Endodermal cell (in vitro differentiated cells): ENCODE results near the gene ANKRD12. TPM values are rescaled to one million over a fixed set of nuclear protein-coding genes. Genes with fewer than 3 reads are reported as not detected.
A peak's percentile ranks its signal among the peaks of the same experiment; 100 is the strongest.

Source experiments
- DNase-seq: peaks from one replicate; pipeline ENCODE4 v3.0.0-alpha.2; 2017
- H3K27ac ChIP-seq: 2 replicates; pipeline ENCODE4 v1.5.1; 2013; ENCODE audit warnings: mild to moderate bottlenecking, low read depth, low read length, moderate library complexity
- H3K27me3 ChIP-seq: 2 replicates; pipeline ENCODE4 v1.6.1; 2013; ENCODE audit warnings: mild to moderate bottlenecking, low read length, moderate library complexity; ENCODE audit not compliant: insufficient read depth, control insufficient read depth, poor library complexity, severe bottlenecking
- H3K36me3 ChIP-seq: 2 replicates; pipeline ENCODE4 v1.7.0; 2013; ENCODE audit warnings: mild to moderate bottlenecking, low read length, moderate library complexity; ENCODE audit not compliant: control insufficient read depth, insufficient read depth
- H3K4me1 ChIP-seq: one replicate; pipeline ENCODE4 v1.7.0; 2013; ENCODE audit warnings: low read length; ENCODE audit not compliant: control insufficient read depth, insufficient read depth
- H3K4me3 ChIP-seq: 2 replicates; pipeline ENCODE4 v1.5.1; 2013; ENCODE audit warnings: mild to moderate bottlenecking, low read length, moderate library complexity
- H3K9ac ChIP-seq: 2 replicates; pipeline ENCODE4 v1.6.1; 2013; ENCODE audit warnings: mild to moderate bottlenecking, low read length, moderate library complexity; ENCODE audit not compliant: poor library complexity, severe bottlenecking; ENCODE audit errors: extremely low read depth
- H3K9me3 ChIP-seq: 2 replicates; pipeline ENCODE4 v1.6.1; 2013; ENCODE audit warnings: mild to moderate bottlenecking, low read length, moderate library complexity; ENCODE audit not compliant: control insufficient read depth
- H3K27ac Mint-ChIP-seq: 2 replicates; pipeline ENCODE4 v1.8.0; 2020; ENCODE audit warnings: mixed read lengths
- H3K27me3 Mint-ChIP-seq: 2 replicates; pipeline ENCODE4 v1.8.0; 2021; ENCODE audit warnings: mild to moderate bottlenecking, mixed read lengths; ENCODE audit not compliant: insufficient read depth
- H3K36me3 Mint-ChIP-seq: 2 replicates; pipeline ENCODE4 v1.8.0; 2020; ENCODE audit warnings: low read depth, mixed read lengths
- H3K4me1 Mint-ChIP-seq: 2 replicates; pipeline ENCODE4 v1.8.0; 2020; ENCODE audit warnings: mixed read lengths
- H3K4me3 Mint-ChIP-seq: 2 replicates; pipeline ENCODE4 v1.8.0; 2020; ENCODE audit warnings: mild to moderate bottlenecking, moderate library complexity, mixed read lengths
- H3K9me3 Mint-ChIP-seq: 2 replicates; pipeline ENCODE4 v1.8.0; 2020; ENCODE audit warnings: mild to moderate bottlenecking, mixed read lengths
- CTCF ChIP-seq: fragments of 200-600 bp; sonication (generic); conservative IDR thresholded peaks from 2 replicates; pipeline ENCODE4 v1.5.0; 2021; ENCODE audit warnings: antibody characterized with exemption, mild to moderate bottlenecking
- WGBS, 2 experiments: methylation state at CpG; one replicate each; pipeline versions ENCODE4 v1.1.5 to v1.1.7; 2013; ENCODE audit warnings: missing lambda C conversion rate in 2 of 2, mixed read lengths in 1 of 2; ENCODE audit not compliant: insufficient coverage in 1 of 2, insufficient read length in 1 of 2; 5-methylcytosine and 5-hydroxymethylcytosine counted together
- total RNA-seq, 2 donors: library from RNA; stranded (reverse); fragmentation: NEBNext Ultra II Directional in 1 of 2; extraction: Animal tissue kit (Norgen Biotek cat#: 25700) in 1 of 2; gene quantifications; 2 replicates in 1 of 2; 3 replicates in 1 of 2; pipeline ENCODE4 v1.2.1, GENCODE V29; 2021

ANKRD12 gene
- total RNA-seq, 2 donors from 2014 or later = 36.0 to 41.6 TPM

- Histone ChIP-seq H3K27me3 (no peaks in the 10 kb centered on the region), H3K4me3 (no peak overlapping the region), H3K9ac (no peak overlapping the region), H3K36me3 (no peaks in the 10 kb centered on the region), H3K27ac (no peak overlapping the region), H3K9me3 (no peaks in the 10 kb centered on the region), H3K4me1 (no peaks in the 10 kb centered on the region)
- Mint-ChIP-seq H3K36me3 (no peaks in the 10 kb centered on the region), H3K4me3 (no peak overlapping the region), H3K9me3 (no peaks in the 10 kb centered on the region), H3K27ac (no peak overlapping the region), H3K27me3 (no peaks in the 10 kb centered on the region), H3K4me1 (peaks cover 7% of the 10 kb centered on the region)
- 100% methylated on average over 1 of the region's 1 CpG; no CpG with 5 or more reads in 1 of the 2 experiments for WGBS, 2 experiments
- peak; percentile 53 for DNase-seq
- peak; percentile 83 for TF ChIP-seq CTCF
Measured at GRCh38 chr18:9147440-9148202, 11.0 kb downstream of the ANKRD12 start.

DNA sequence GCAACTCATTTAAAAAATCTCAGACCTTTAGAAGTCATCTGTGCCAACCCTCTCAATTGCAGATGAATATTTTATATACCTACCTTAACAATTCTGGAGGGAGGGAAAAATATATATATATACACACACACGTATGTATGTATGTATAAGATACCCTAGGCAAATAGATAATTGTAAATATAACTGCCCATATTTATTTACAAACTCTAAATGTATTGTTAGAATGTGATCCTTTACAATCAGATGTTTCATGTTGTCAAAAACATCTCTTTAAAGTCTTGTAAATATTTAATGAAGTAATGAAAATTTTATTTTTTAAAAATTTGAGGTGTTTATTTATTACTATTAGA is 11.6 kb downstream of the ANKRD12 start:
- Histone ChIP-seq H3K4me1 (no peaks in the 10 kb centered on the region), H3K9me3 (no peaks in the 10 kb centered on the region), H3K9ac (no peak overlapping the region), H3K4me3 (no peak overlapping the region), H3K27me3 (no peaks in the 10 kb centered on the region), H3K27ac (no peak overlapping the region), H3K36me3 (no peaks in the 10 kb centered on the region)
- no peaks in the 10 kb centered on the region for H3K9me3 Mint-ChIP-seq
- no peak overlapping the region for H3K4me3 Mint-ChIP-seq
- no peak overlapping the region for H3K27ac Mint-ChIP-seq
- TF ChIP-seq CTCF = peak; percentile 6
- no peaks in the 10 kb centered on the region for H3K36me3 Mint-ChIP-seq
- DNase-seq = no peak
- WGBS, 2 experiments = no CpG with 5 or more reads among the region's 1 CpG
- no peaks in the 10 kb centered on the region for H3K27me3 Mint-ChIP-seq
- peaks cover 7% of the 10 kb centered on the region for H3K4me1 Mint-ChIP-seq

DNA sequence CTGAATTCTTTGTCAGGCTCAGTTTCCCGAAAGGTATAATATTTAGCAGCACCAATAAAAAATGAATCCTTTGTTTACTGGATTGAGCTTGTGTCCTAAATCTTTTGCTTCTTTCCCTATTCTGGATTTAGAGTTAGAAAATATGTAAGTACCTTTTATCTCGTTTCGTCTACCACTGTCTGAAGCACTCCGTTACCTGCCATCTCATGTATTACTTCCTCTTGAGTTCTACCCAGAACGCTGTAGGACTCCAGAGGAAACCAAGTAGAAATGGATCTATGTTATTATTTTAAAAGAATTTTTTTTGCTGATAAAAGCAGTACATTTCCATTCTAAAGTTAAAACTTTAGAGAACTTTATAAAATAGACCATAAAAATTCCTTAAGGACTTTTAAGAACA is 13.5 kb downstream of the ANKRD12 start:
- H3K4me3 Mint-ChIP-seq = no peak overlapping the region
- DNase-seq = no peak
- WGBS, 2 experiments = 91 to 100% methylated on average over 1 to 4 of the region's 5 CpGs
- H3K27me3 Mint-ChIP-seq = no peaks in the 10 kb centered on the region
- no peaks in the 10 kb centered on the region for H3K36me3 Mint-ChIP-seq
- H3K27me3 ChIP-seq = no peaks in the 10 kb centered on the region
- H3K9ac ChIP-seq = no peak overlapping the region
- no peaks in the 10 kb centered on the region for H3K9me3 ChIP-seq
- H3K36me3 ChIP-seq = no peaks in the 10 kb centered on the region
- no peak overlapping the region for H3K27ac ChIP-seq
- TF ChIP-seq CTCF = no peak
- no peak overlapping the region for H3K4me3 ChIP-seq
- no peak overlapping the region for H3K27ac Mint-ChIP-seq
- no peaks in the 10 kb centered on the region for H3K4me1 ChIP-seq
- H3K9me3 Mint-ChIP-seq = no peaks in the 10 kb centered on the region
- H3K4me1 Mint-ChIP-seq = peaks cover 6% of the 10 kb centered on the region
